ENCODE measurements around the gene DIDO1.

DNA sequence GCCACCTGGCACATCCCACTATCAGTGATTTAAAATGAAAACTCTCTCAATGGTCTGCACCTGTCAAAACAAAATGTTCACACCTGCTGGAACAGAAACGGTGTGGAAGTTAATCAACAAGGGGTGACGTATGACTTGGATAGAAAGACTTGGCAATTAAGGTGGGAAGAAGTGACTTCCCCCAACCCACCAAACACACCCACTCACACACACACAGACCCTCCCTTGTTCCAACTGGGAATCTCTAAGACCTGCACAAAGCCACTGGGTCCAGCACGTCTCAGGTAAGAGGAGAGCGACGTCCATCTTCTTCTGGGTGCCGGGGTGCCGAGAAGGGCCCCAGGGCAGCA, 39.6 kb downstream of the DIDO1 start:
- no peak for TF ChIP-seq RAD21 (IDR thresholded peaks at IDR 0.05; ENCODE audit: low read length)
- no peak for TF ChIP-seq EP300 (IDR thresholded peaks at IDR 0.05; ENCODE audit: borderline replicate concordance in 1 of 2, low read depth in 1 of 2, low read length in 1 of 2)
- no peak for TF ChIP-seq TAF1 (IDR thresholded peaks at IDR 0.05; ENCODE audit: borderline replicate concordance, low read depth, low read length)
- TF ChIP-seq JUND (IDR thresholded peaks at IDR 0.05): no peak
- no peak for TF ChIP-seq ELF1 (IDR thresholded peaks at IDR 0.05)
